GM23338 (cell line): ENCODE measurements around the gene NEDD4. TPM values are rescaled to one million over a fixed set of nuclear protein-coding genes. Genes with fewer than 3 reads are reported as not detected.
"Not testable (repeated sequence)": the region's sequence is repeated elsewhere in the genome, so short reads cannot be mapped to it uniquely, and the experiment has no call there.

Experiments
- ATAC-seq: fragments of 200-7000 bp; cut with Tn5 transposase; 3 replicates; pipeline ENCODE4 v1.9.1; 2020
- DNase-seq: peaks from one replicate; pipeline ENCODE4 v3.0.0-alpha.2; 2015; ENCODE audit warnings: low spot score
- H2AFZ ChIP-seq: fragments of 200-600 bp; sonication (generic); 2 replicates; pipeline ENCODE4 v1.8.0; 2016; ENCODE audit warnings: antibody characterized with exemption, mild to moderate bottlenecking, moderate library complexity
- H3F3A ChIP-seq: fragments of 200-600 bp; sonication (generic); replicated peaks from 2 replicates; pipeline ENCODE4 v1.8.0; 2017; ENCODE audit warnings: antibody characterized with exemption, mixed run types, low read depth
- H3K27ac ChIP-seq: fragments of 200-600 bp; sonication (generic); 2 replicates; pipeline ENCODE4 v1.6.1; 2016; ENCODE audit warnings: low read depth
- H3K27me3 ChIP-seq: fragments of 200-600 bp; sonication (generic); 2 replicates; pipeline ENCODE4 v1.8.0; 2016; ENCODE audit warnings: mild to moderate bottlenecking, mixed run types, moderate library complexity; ENCODE audit not compliant: insufficient read depth
- H3K36me3 ChIP-seq: fragments of 200-600 bp; sonication (generic); 2 replicates; pipeline ENCODE4 v1.8.0; 2016; ENCODE audit warnings: mild to moderate bottlenecking; ENCODE audit not compliant: insufficient read depth
- H3K4me1 ChIP-seq: fragments of 200-600 bp; sonication (generic); 2 replicates; pipeline ENCODE4 v1.8.0; 2016; ENCODE audit warnings: mild to moderate bottlenecking, moderate library complexity; ENCODE audit not compliant: insufficient read depth
- H3K4me2 ChIP-seq: fragments of 200-600 bp; sonication (generic); 2 replicates; pipeline ENCODE4 v1.7.1; 2017; ENCODE audit warnings: mixed run types
- H3K4me3 ChIP-seq: fragments of 200-600 bp; sonication (generic); 2 replicates; pipeline ENCODE4 v1.6.1; 2016; ENCODE audit warnings: mixed run types
- H3K79me2 ChIP-seq: fragments of 200-600 bp; sonication (generic); replicated peaks from 2 replicates; pipeline ENCODE4 v1.8.0; 2017; ENCODE audit warnings: mild to moderate bottlenecking; ENCODE audit not compliant: insufficient read depth
- H3K9me2 ChIP-seq: fragments of 200-600 bp; sonication (generic); 2 replicates; pipeline ENCODE4 v1.8.0; 2017; ENCODE audit not compliant: insufficient read depth
- H4K20me1 ChIP-seq: fragments of 200-600 bp; sonication (generic); replicated peaks from 2 replicates; pipeline ENCODE4 v1.8.0; 2017; ENCODE audit warnings: mild to moderate bottlenecking; ENCODE audit not compliant: insufficient read depth
- H3K27ac Mint-ChIP-seq: 2 replicates; pipeline ENCODE4 v1.8.0; 2020; ENCODE audit warnings: inconsistent platforms, mild to moderate bottlenecking, moderate library complexity, mixed read lengths
- H3K27me3 Mint-ChIP-seq: 3 replicates; pipeline ENCODE4 v1.8.0; 2022; ENCODE audit warnings: low read depth, mild to moderate bottlenecking, moderate library complexity, mixed read lengths, inconsistent platforms; ENCODE audit not compliant: insufficient read depth, poor library complexity
- H3K36me3 Mint-ChIP-seq: 3 replicates; pipeline ENCODE4 v1.8.0; 2021; ENCODE audit warnings: low read depth, mild to moderate bottlenecking, inconsistent platforms, moderate library complexity, mixed read lengths
- H3K4me1 Mint-ChIP-seq: 3 replicates; pipeline ENCODE4 v1.8.0; 2020; ENCODE audit warnings: mild to moderate bottlenecking, inconsistent platforms, mixed read lengths
- H3K4me3 Mint-ChIP-seq: 3 replicates; pipeline ENCODE4 v1.8.0; 2021; ENCODE audit warnings: moderate library complexity, mild to moderate bottlenecking, inconsistent platforms, mixed read lengths
- H3K9me3 Mint-ChIP-seq: 3 replicates; pipeline ENCODE4 v1.8.0; 2020; ENCODE audit warnings: moderate library complexity, mild to moderate bottlenecking, inconsistent platforms, mixed read lengths
- CREB1 ChIP-seq: fragments of 250-450 bp; sonication (Bioruptor Pico); IDR thresholded peaks from 2 replicates; pipeline ENCODE4 v1.5.0; 2020; ENCODE audit warnings: low read depth, mild to moderate bottlenecking, moderate library complexity
- CTCF ChIP-seq, 2 experiments: fragments of 200-600 bp in 1 of 2; sonication (generic) in 1 of 2; conservative IDR thresholded peaks; 2 replicates each; pipeline versions ENCODE4 v1.5.1 to v1.6.1; 2016 to 2017; ENCODE audit warnings: antibody characterized with exemption in 2 of 2, low read depth in 2 of 2, mild to moderate bottlenecking in 2 of 2, moderate library complexity in 1 of 2
- ETS1 ChIP-seq: IDR thresholded peaks from 2 replicates; pipeline ENCODE4 v1.6.1; 2016; ENCODE audit warnings: antibody characterized with exemption
- EZH2 ChIP-seq: fragments of 200-600 bp; sonication (generic); IDR thresholded peaks from one replicate; pipeline ENCODE4 v1.8.0; 2017; ENCODE audit warnings: antibody characterized with exemption, mild to moderate bottlenecking, low read depth; ENCODE audit not compliant: unreplicated experiment
- EZH2phosphoT487 ChIP-seq: fragments of 200-600 bp; sonication (generic); IDR thresholded peaks from one replicate; pipeline ENCODE4 v1.8.1; 2018; ENCODE audit warnings: antibody characterized with exemption; ENCODE audit not compliant: unreplicated experiment
- NANOG ChIP-seq: IDR thresholded peaks from 2 replicates; pipeline ENCODE4 v1.6.1; 2016; ENCODE audit warnings: antibody characterized with exemption, borderline replicate concordance
- REST ChIP-seq: IDR thresholded peaks from one replicate; pipeline ENCODE4 v1.6.1; 2018; ENCODE audit warnings: antibody characterized with exemption; ENCODE audit not compliant: unreplicated experiment
- STAT1 ChIP-seq: IDR thresholded peaks from one replicate; pipeline ENCODE4 v1.6.1; 2016; ENCODE audit warnings: antibody characterized with exemption; ENCODE audit not compliant: unreplicated experiment
- ZNF114 ChIP-seq: fragments of 250-450 bp; sonication (Bioruptor Pico); IDR thresholded peaks from 2 replicates; pipeline ENCODE4 v1.5.0; 2020; ENCODE audit warnings: mild to moderate bottlenecking, moderate library complexity
- ZNF462 ChIP-seq: fragments of 250-450 bp; sonication (Bioruptor Pico); IDR thresholded peaks from 2 replicates; pipeline ENCODE4 v1.5.0; 2020; ENCODE audit warnings: mild to moderate bottlenecking, moderate library complexity
- polyA plus RNA-seq: library from polyadenylated mRNA; unstranded; fragments of >200 nt; fragmentation: Nextera tagmentation; extraction: Ambion mirVana; gene quantifications from 2 replicates; pipeline ENCODE4 v1.2.1, GENCODE V29; 2016
- total RNA-seq: library from RNA; depleted of rRNA; stranded (reverse); fragments of >200 nt; shearing (Covaris generic); gene quantifications from 2 replicates; pipeline ENCODE4 v1.2.3, GENCODE V29; 2014

NEDD4 gene
- total and polyA plus RNA-seq, 2 experiments from 2014 or later = 2.1 to 7.2 TPM

- not testable (repeated sequence) for H3K27ac Mint-ChIP-seq, H4K20me1 ChIP-seq, ATAC-seq, H3K4me3 Mint-ChIP-seq, H2AFZ ChIP-seq, H3K9me2 ChIP-seq, H3K79me2 ChIP-seq, H3K4me1 ChIP-seq, H3K27me3 ChIP-seq, H3K36me3 ChIP-seq, DNase-seq, H3K27me3 Mint-ChIP-seq, H3K4me2 ChIP-seq, H3F3A ChIP-seq, H3K4me1 Mint-ChIP-seq, H3K9me3 Mint-ChIP-seq, H3K4me3 ChIP-seq, H3K27ac ChIP-seq, H3K36me3 Mint-ChIP-seq
Measured at GRCh38 chr15:55868291-55868690, 125.1 kb downstream of the NEDD4 start.

GRCh38 chr15:55863911-55864310 is 129.5 kb downstream of the NEDD4 start:
- H3K36me3 ChIP-seq = no peaks in the 10 kb centered on the region
- H2AFZ ChIP-seq = no peak overlapping the region
- Mint-ChIP-seq H3K36me3 (no peaks in the 10 kb centered on the region), H3K27me3 (no peaks in the 10 kb centered on the region), H3K4me1 (no peaks in the 10 kb centered on the region), H3K27ac (no peak overlapping the region), H3K4me3 (no peak overlapping the region), H3K9me3 (no peaks in the 10 kb centered on the region)
- H3K4me1 ChIP-seq = no peaks in the 10 kb centered on the region
- H3K4me2 ChIP-seq = no peak overlapping the region
- no peaks in the 10 kb centered on the region for H4K20me1 ChIP-seq
- H3F3A ChIP-seq = no peaks in the 10 kb centered on the region
- DNase-seq (no peak), ATAC-seq (no peak)
- H3K9me2 ChIP-seq = no peaks in the 10 kb centered on the region
- no peak overlapping the region for H3K4me3 ChIP-seq
- H3K27me3 ChIP-seq = no peaks in the 10 kb centered on the region
- H3K27ac ChIP-seq = no peak overlapping the region
- H3K79me2 ChIP-seq = no peaks in the 10 kb centered on the region
- TF ChIP-seq ZNF114 (CRISPR knock-in tag) (no peak), ETS1 (no peak), STAT1 (no peak), NANOG (no peak), CREB1 (CRISPR knock-in tag) (no peak), CTCF (conservative IDR thresholded peaks at IDR 0.05; ENCODE audit: low read depth in 2 of 2) (no peak), REST (no peak), ZNF462 (CRISPR knock-in tag) (no peak), EZH2 (no peak), EZH2phosphoT487 (no peak)
